ENCODE data around the gene AKR7A2. TPM values are rescaled to one million over a fixed set of nuclear protein-coding genes. Genes with fewer than 3 reads are reported as not detected.
A peak's percentile ranks its signal among the peaks of the same experiment; 100 is the strongest.

Gene AKR7A2
- total RNA-seq, 1 donor from 2014 or later: 53.7 TPM

DNA sequence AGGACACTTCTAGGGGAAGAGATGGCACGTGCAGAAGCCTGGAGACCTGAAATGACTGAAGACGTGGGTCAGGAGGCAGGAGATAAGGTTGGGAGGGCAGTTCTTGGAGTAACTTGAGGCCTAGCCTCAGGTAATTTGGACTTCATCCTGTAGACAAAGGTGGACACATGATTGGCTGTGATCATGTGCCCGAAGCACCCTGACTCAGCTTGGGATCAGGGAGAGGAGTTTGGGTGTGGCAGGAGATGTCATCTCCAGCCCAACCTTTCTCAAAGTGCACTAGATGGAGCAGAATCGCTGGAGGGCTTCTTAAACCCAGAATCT lies 1.7 kb upstream of the AKR7A2 start:
- H3K9me3 ChIP-seq: no peaks in the 10 kb centered on the region
- H3K4me3 ChIP-seq: peak overlapping the region in 1 of 2 donors; percentile 71
- DNase-seq (ENCODE audit: low spot score in 2 of 2): no peak
- no peak for TF ChIP-seq CTCF (IDR thresholded peaks at IDR 0.05)
- H3K36me3 ChIP-seq: peaks cover 0 to 6% of the 10 kb centered on the region in 2 donors
- intact Hi-C loops (cut with DNase I): loop anchor here (2.0 to 10.0 kb wide), 4 partner anchors 75 to 389 kb away; partner anchors contain the start of gene NBL1
- H3K27me3 ChIP-seq: no peaks in the 10 kb centered on the region
- H3K4me1 ChIP-seq: peaks cover 0 to 13% of the 10 kb centered on the region in 2 donors
- H3K27ac ChIP-seq: no peak overlapping the region

DNA sequence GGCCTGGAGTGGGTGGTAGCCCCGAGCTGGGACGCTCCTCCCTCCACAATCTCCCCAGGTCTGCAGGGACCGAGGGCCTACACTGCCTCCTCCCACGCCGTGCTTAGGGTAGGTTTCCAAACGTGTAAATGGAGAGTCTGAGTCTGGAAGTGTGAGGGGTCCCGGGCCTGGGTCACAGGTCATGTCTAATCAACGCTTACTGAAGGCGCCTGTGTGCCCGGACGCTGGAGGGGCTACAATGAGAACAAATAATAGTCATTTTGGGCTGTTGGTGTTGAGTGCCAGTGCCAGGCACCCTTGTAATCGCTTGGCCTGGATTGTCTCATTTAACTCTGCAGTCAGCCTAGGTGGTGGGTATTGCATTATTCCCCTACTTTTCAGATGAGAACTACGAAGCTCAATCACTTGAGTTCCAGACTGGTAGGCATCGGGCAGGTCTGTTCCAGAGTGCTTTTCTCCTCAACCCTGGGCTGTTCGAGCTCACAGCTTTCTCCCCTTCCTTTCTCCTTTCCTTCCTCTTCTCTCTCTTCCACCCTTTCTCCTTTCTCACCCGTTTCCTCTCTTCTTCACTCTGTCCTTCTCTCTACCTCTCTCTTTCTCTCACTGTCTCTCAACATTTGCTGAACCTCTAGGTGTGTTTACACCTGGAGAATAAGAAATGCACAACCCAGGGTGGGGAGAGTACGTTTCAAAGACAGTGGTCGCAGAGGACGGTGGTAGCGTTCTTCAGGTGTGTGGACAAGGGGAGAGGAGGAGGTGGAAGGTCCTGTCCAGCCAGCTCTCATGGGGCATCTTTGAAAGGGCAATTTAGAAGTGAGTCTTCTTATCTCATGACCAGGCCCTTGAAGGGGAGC lies 1.1 kb upstream of the AKR7A2 start:
- H3K9me3 ChIP-seq: no peaks in the 10 kb centered on the region
- peak overlapping the region; percentile 71 to 96 for H3K4me3 ChIP-seq
- no peak for TF ChIP-seq CTCF (IDR thresholded peaks at IDR 0.05)
- intact Hi-C loops (cut with DNase I): loop anchor here (1.0 to 10.0 kb wide), 5 partner anchors 76 to 388 kb away; partner anchors contain the start of genes CAPZB and NBL1
- no peak for DNase-seq (ENCODE audit: low spot score in 2 of 2)
- H3K27me3 ChIP-seq: no peaks in the 10 kb centered on the region
- peak overlapping the region; percentile 83 to 93 for H3K27ac ChIP-seq
- peaks cover 0 to 13% of the 10 kb centered on the region in 2 donors for H3K4me1 ChIP-seq
- peaks cover 3 to 6% of the 10 kb centered on the region in 2 donors for H3K36me3 ChIP-seq

DNA sequence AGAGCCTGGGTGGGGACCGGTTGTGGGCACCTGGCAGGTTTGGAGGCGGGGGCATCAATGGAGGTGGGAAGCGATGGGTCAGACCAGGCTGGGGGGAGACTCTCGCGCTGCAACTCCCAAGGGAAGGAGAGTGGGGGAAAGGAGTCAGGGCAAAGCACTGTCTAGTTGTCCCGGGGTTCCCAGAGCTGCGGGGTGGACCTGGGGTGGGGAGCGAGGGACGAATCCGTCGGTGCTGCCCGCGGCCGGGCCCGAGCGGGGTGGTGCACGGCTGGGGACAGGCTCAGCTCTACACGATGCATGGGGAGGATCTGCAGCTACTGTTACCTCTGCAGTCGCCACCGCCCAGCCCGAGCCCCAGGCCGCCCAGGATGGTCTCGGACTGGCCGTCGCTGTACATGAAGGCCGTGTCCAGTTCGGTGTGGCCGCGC lies 427 bp downstream of the AKR7A2 start:
- intact Hi-C loops (cut with DNase I): loop anchor here (10.0 kb wide), 1 partner anchor 387 kb away; no protein-coding TSS in a partner anchor
- peak overlapping the region; percentile 4 to 50 for H3K27ac ChIP-seq
- no peaks in the 10 kb centered on the region for H3K9me3 ChIP-seq
- no peak for DNase-seq (ENCODE audit: low spot score in 2 of 2)
- peak overlapping the region; percentile 71 to 96 for H3K4me3 ChIP-seq
- TF ChIP-seq CTCF (IDR thresholded peaks at IDR 0.05): no peak
- no peaks in the 10 kb centered on the region for H3K27me3 ChIP-seq
- peaks cover 17 to 18% of the 10 kb centered on the region in 2 donors for H3K36me3 ChIP-seq
- peaks cover 0 to 13% of the 10 kb centered on the region in 2 donors for H3K4me1 ChIP-seq

DNA sequence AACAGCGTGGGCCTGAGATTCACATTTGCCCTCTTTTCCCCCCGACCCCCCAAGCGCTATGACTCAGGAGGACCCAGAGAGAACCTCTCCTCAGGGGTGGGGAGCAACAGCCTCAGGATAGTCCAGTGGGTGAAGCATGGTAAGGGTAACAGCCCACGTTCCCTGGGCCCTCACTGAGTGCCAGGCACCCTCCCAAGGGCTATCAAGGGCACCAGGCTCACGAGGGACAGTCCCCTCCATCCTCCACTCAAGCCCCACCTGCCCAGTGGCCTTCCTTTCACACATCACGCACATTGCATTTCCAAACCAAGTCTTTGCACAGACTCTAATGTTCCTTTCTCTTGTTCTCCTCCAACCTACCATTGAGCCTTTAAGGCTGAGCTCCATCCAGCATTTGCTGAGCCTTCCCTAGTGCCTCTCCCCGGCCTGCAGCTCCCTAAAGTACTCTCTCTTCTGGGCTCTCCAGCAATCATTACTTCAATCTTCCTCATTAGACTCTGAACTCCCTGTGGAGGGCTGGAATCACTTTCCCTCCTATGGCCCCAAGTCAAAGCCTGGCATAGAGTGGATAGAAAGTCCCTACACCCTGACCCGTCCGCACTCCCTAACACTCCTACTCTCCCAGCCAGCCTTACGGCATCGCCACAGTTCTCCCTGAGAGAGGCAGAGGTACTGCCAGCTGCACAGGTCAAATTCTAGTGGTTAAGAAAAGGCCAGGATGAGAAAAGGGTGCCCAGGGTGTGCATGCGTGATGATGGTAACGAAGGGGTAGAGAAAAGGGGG lies 1.0 kb downstream of the AKR7A2 start:
- Histone ChIP-seq H3K9me3 (no peaks in the 10 kb centered on the region), H3K4me1 (peaks cover 0 to 13% of the 10 kb centered on the region in 2 donors), H3K27ac (peak overlapping the region in 1 of 2 donors; percentile 50)

More for the DNA sequence above, 1.0 kb downstream of the AKR7A2 start:
- Histone ChIP-seq H3K4me3 (peak overlapping the region; percentile 71 to 96), H3K36me3 (peaks cover 23 to 24% of the 10 kb centered on the region in 2 donors), H3K27me3 (no peaks in the 10 kb centered on the region)
- no peak for DNase-seq (ENCODE audit: low spot score in 2 of 2)
- intact Hi-C loops (cut with DNase I): loop anchor here (10.0 kb wide), 1 partner anchor 386 kb away; no protein-coding TSS in a partner anchor
- no peak for TF ChIP-seq CTCF (IDR thresholded peaks at IDR 0.05)

All from ascending aorta (tissue), 2 donors.